Measurements from ENCODE around the gene DOCK4. TPM values are rescaled to one million over a fixed set of nuclear protein-coding genes. Genes with fewer than 3 reads are reported as not detected.

Gene DOCK4
- total and polyA plus RNA-seq, 7 donors, result 1.8 to 12.7 (median 7.1) TPM

GRCh38 chr7:111801277-111801676, 404.9 kb downstream of the DOCK4 start:
- H3K4me1 ChIP-seq, result peaks cover 4% of the 10 kb centered on the region
- 91 to 94% (median 93%) methylated on average over 4 of the region's 4 CpGs for WGBS, 3 donors
- H3K27ac ChIP-seq, result no peak overlapping the region
- H3K27me3 ChIP-seq (ENCODE audit: insufficient read depth in 3 of 3, low read length in 2 of 3), result no peaks in the 10 kb centered on the region
- peaks cover 33% of the 10 kb centered on the region for H3K9me3 ChIP-seq
- DNase-seq, result no peak
- no peak for ATAC-seq
- no peak for TF ChIP-seq CTCF (IDR thresholded peaks at IDR 0.05)
- no peaks in the 10 kb centered on the region for H3K36me3 ChIP-seq (ENCODE audit: insufficient read depth in 1 of 2, low read depth in 1 of 2)
- H3K4me3 ChIP-seq, result no peak overlapping the region
- intact Hi-C loops (cut with DNase I), result no loop called here

DNA sequence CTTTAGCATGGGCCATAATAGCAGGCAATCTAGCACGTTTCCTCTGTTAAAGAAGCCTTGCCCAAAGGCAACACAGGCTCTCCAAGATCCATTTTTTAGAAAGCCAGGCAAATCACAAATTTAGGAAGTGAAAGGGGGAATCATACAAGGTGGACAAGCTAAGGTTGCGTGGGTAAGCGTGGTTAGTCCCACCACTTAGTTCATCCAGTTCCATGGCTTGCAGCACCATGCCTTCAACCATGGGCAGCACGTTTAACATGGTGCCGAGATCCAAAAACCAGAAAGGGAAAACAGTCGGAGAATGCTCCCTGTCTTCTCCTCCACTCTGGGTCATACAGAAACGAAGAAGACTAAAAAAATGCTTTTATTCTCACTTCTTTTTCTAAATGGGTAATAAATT, 409.5 kb downstream of the DOCK4 start:
- no peak for TF ChIP-seq CTCF (IDR thresholded peaks at IDR 0.05)
- no peaks in the 10 kb centered on the region for H3K27me3 ChIP-seq (ENCODE audit: insufficient read depth in 3 of 3, low read length in 2 of 3)
- no peak for DNase-seq
- ATAC-seq, result no peak
- no peak overlapping the region for H3K4me3 ChIP-seq
- WGBS, 3 donors, result 84 to 91% (median 87%) methylated on average over 7 of the region's 7 CpGs
- H3K9me3 ChIP-seq, result peaks cover 47% of the 10 kb centered on the region
- H3K36me3 ChIP-seq (ENCODE audit: insufficient read depth in 1 of 2, low read depth in 1 of 2), result peaks cover 0 to 12% of the 10 kb centered on the region in 2 donors
- no peaks in the 10 kb centered on the region for H3K4me1 ChIP-seq
- H3K27ac ChIP-seq, result no peak overlapping the region
- intact Hi-C loops (cut with DNase I), result no loop called here

DNA sequence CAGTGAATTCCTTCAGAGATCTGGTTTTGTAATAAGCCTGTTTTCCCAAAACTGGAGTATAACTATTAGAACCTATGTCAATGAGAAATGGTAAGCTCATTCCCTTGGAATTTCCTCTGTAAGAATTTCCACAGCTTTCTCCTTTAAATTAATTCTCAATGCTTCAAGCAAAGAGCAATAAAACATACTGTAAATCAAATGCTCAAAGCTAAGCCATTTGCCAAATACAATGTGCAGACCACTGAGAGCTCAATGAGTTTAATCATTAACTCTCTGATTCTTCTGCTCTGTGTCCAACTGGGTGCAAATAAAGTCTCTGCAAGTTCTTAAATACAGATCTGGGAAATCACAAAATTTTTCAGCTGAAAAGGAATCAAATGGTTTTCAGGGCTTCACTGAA, 416.3 kb downstream of the DOCK4 start:
- TF ChIP-seq CTCF (IDR thresholded peaks at IDR 0.05), result no peak
- no peak for DNase-seq
- intact Hi-C loops (cut with DNase I), result no loop called here
- Histone ChIP-seq H3K9me3 (peaks cover under 1% of the 10 kb centered on the region), H3K36me3 (ENCODE audit: insufficient read depth in 1 of 2, low read depth in 1 of 2) (peaks cover 0 to 16% of the 10 kb centered on the region in 2 donors), H3K27ac (no peak overlapping the region), H3K27me3 (ENCODE audit: insufficient read depth in 3 of 3, low read length in 2 of 3) (no peaks in the 10 kb centered on the region), H3K4me1 (peaks cover 5% of the 10 kb centered on the region), H3K4me3 (no peak overlapping the region)
- no peak for ATAC-seq

GRCh38 chr7:111789048-111789320, 417.2 kb downstream of the DOCK4 start:
- intact Hi-C loops (cut with DNase I), result no loop called here
- WGBS, 3 donors, result 41 to 71% (median 52%) methylated on average over 1 of the region's 1 CpG
- no peak for TF ChIP-seq CTCF (IDR thresholded peaks at IDR 0.05)
- H3K27me3 ChIP-seq (ENCODE audit: insufficient read depth in 3 of 3, low read length in 2 of 3), result no peaks in the 10 kb centered on the region
- no peak for DNase-seq
- no peak overlapping the region for H3K4me3 ChIP-seq
- H3K36me3 ChIP-seq (ENCODE audit: insufficient read depth in 1 of 2, low read depth in 1 of 2), result peaks cover 0 to 13% of the 10 kb centered on the region in 2 donors
- no peak overlapping the region for H3K27ac ChIP-seq
- H3K9me3 ChIP-seq, result no peaks in the 10 kb centered on the region
- peaks cover 5% of the 10 kb centered on the region for H3K4me1 ChIP-seq
- ATAC-seq, result no peak

- Histone ChIP-seq H3K27ac (no peak overlapping the region), H3K4me1 (peaks cover 5% of the 10 kb centered on the region), H3K36me3 (ENCODE audit: insufficient read depth in 1 of 2, low read depth in 1 of 2) (peaks cover 0 to 13% of the 10 kb centered on the region in 2 donors), H3K4me3 (no peak overlapping the region), H3K27me3 (ENCODE audit: insufficient read depth in 3 of 3, low read length in 2 of 3) (no peaks in the 10 kb centered on the region), H3K9me3 (no peaks in the 10 kb centered on the region)
- 23 to 35% (median 31%) methylated on average over 9 of the region's 9 CpGs for WGBS, 3 donors
- DNase-seq (no peak), ATAC-seq (peak in 2 of 4 donors; percentile 32 to 45)
- TF ChIP-seq CTCF (IDR thresholded peaks at IDR 0.05), result no peak
- intact Hi-C loops (cut with DNase I), result no loop called here
Observed at GRCh38 chr7:111788286-111789047, 417.7 kb downstream of the DOCK4 start.

Measured in psoas muscle (tissue), 8 donors.